ENCODE measurements around the gene CHD1.

The CHD1 gene

GRCh38 chr5:98954392-98955028 is 25.7 kb upstream of the CHD1 start:
- Histone ChIP-seq H3K27ac (ENCODE audit: poor library complexity, severe bottlenecking) (no peak overlapping the region), H3K27me3 (ENCODE audit: insufficient read depth, poor library complexity, severe bottlenecking) (no peaks in the 10 kb centered on the region), H3K4me1 (ENCODE audit: insufficient read depth, poor library complexity, severe bottlenecking) (no peaks in the 10 kb centered on the region), H3K36me3 (ENCODE audit: low read depth) (no peaks in the 10 kb centered on the region), H3K4me3 (ENCODE audit: severe bottlenecking) (no peak overlapping the region), H3K9me3 (ENCODE audit: severe bottlenecking) (no peaks in the 10 kb centered on the region)
- DNase-seq (ENCODE audit: low spot score) (no peak), ATAC-seq (ENCODE audit: low read depth) (no peak)
- no peak for TF ChIP-seq CTCF (IDR thresholded peaks at IDR 0.05; ENCODE audit: poor library complexity, severe bottlenecking)

GRCh38 chr5:98942847-98943246 is 14.0 kb upstream of the CHD1 start:
- peaks cover 14% of the 10 kb centered on the region for H3K4me1 ChIP-seq (ENCODE audit: insufficient read depth, poor library complexity, severe bottlenecking)
- ATAC-seq (ENCODE audit: low read depth) (no peak), DNase-seq (ENCODE audit: low spot score) (no peak)
- H3K4me3 ChIP-seq (ENCODE audit: severe bottlenecking): no peak overlapping the region
- H3K27me3 ChIP-seq (ENCODE audit: insufficient read depth, poor library complexity, severe bottlenecking): no peaks in the 10 kb centered on the region
- TF ChIP-seq CTCF (IDR thresholded peaks at IDR 0.05; ENCODE audit: poor library complexity, severe bottlenecking): no peak
- H3K9me3 ChIP-seq (ENCODE audit: severe bottlenecking): no peaks in the 10 kb centered on the region
- H3K36me3 ChIP-seq (ENCODE audit: low read depth): no peaks in the 10 kb centered on the region
- H3K27ac ChIP-seq (ENCODE audit: poor library complexity, severe bottlenecking): no peak overlapping the region

GRCh38 chr5:98941131-98941883 is 12.5 kb upstream of the CHD1 start:
- no peak for TF ChIP-seq CTCF (IDR thresholded peaks at IDR 0.05; ENCODE audit: poor library complexity, severe bottlenecking)
- H3K27ac ChIP-seq (ENCODE audit: poor library complexity, severe bottlenecking): no peak overlapping the region
- H3K9me3 ChIP-seq (ENCODE audit: severe bottlenecking): no peaks in the 10 kb centered on the region
- no peaks in the 10 kb centered on the region for H3K36me3 ChIP-seq (ENCODE audit: low read depth)
- H3K4me3 ChIP-seq (ENCODE audit: severe bottlenecking): no peak overlapping the region
- no peak for DNase-seq (ENCODE audit: low spot score)
- H3K27me3 ChIP-seq (ENCODE audit: insufficient read depth, poor library complexity, severe bottlenecking): no peaks in the 10 kb centered on the region
- H3K4me1 ChIP-seq (ENCODE audit: insufficient read depth, poor library complexity, severe bottlenecking): peaks cover 7% of the 10 kb centered on the region
- ATAC-seq (ENCODE audit: low read depth): no peak

- no peaks in the 10 kb centered on the region for H3K36me3 ChIP-seq (ENCODE audit: low read depth)
- no peaks in the 10 kb centered on the region for H3K9me3 ChIP-seq (ENCODE audit: severe bottlenecking)
- H3K27ac ChIP-seq (ENCODE audit: poor library complexity, severe bottlenecking): no peak overlapping the region
- ATAC-seq (ENCODE audit: low read depth) (no peak), DNase-seq (ENCODE audit: low spot score) (no peak)
- H3K4me3 ChIP-seq (ENCODE audit: severe bottlenecking): no peak overlapping the region
- TF ChIP-seq CTCF (IDR thresholded peaks at IDR 0.05; ENCODE audit: poor library complexity, severe bottlenecking): no peak
- H3K27me3 ChIP-seq (ENCODE audit: insufficient read depth, poor library complexity, severe bottlenecking): no peaks in the 10 kb centered on the region
- H3K4me1 ChIP-seq (ENCODE audit: insufficient read depth, poor library complexity, severe bottlenecking): peaks cover 7% of the 10 kb centered on the region
Measured at GRCh38 chr5:98940581-98940980, 11.8 kb upstream of the CHD1 start.

- no peak for TF ChIP-seq CTCF (IDR thresholded peaks at IDR 0.05; ENCODE audit: poor library complexity, severe bottlenecking)
- Histone ChIP-seq H3K9me3 (ENCODE audit: severe bottlenecking) (no peaks in the 10 kb centered on the region), H3K4me1 (ENCODE audit: insufficient read depth, poor library complexity, severe bottlenecking) (peaks cover 9% of the 10 kb centered on the region), H3K36me3 (ENCODE audit: low read depth) (no peaks in the 10 kb centered on the region), H3K4me3 (ENCODE audit: severe bottlenecking) (no peak overlapping the region), H3K27me3 (ENCODE audit: insufficient read depth, poor library complexity, severe bottlenecking) (no peaks in the 10 kb centered on the region), H3K27ac (ENCODE audit: poor library complexity, severe bottlenecking) (no peak overlapping the region)
- DNase-seq (ENCODE audit: low spot score) (no peak), ATAC-seq (ENCODE audit: low read depth) (peak; percentile 86)
Measured at GRCh38 chr5:98938464-98938863, 9.7 kb upstream of the CHD1 start.
